Measurements from ENCODE around the gene CDK2AP2.
"Not testable (repeated sequence)": the region's sequence is repeated elsewhere in the genome, so short reads cannot be mapped to it uniquely, and the experiment has no call there.

CDK2AP2 gene, protein sequence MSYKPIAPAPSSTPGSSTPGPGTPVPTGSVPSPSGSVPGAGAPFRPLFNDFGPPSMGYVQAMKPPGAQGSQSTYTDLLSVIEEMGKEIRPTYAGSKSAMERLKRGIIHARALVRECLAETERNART

DNA sequence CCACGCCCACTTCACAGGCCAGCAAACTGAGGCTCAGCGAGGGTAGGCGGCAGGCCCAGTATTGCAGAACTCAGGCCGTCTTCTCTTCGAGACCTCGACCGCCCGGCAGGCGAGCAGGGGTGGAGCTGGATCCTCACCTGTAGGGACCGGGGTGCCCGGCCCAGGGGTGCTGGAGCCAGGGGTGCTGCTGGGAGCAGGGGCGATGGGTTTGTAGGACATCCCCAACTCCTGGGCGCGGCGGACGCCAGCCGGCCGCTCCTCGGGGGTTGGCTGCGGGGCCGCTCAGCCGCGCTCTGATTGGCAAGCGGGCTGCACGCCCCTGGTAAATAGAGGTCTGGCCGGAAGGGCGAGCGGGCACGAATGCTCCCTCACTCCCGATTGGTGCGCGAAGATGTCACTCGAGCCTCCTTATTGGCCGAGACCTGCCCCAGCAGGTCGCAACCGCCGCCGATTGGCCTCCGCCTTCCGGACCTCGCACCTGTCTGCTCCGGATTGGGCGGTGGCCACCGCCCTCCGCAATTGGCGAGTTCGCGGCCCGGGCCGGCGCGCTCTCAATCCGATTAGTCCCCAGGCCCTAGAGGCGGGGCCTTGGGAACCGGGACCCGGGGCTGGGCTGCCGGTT lies at the start of gene CDK2AP2:
Gene CDK2AP2, minus strand, starts transcription at position 299 of the 622 bp plus-strand sequence. Its CDS starts 80 bp downstream, at position 219.
- peak; percentile 99 to 100 for DNase-seq

DNA sequence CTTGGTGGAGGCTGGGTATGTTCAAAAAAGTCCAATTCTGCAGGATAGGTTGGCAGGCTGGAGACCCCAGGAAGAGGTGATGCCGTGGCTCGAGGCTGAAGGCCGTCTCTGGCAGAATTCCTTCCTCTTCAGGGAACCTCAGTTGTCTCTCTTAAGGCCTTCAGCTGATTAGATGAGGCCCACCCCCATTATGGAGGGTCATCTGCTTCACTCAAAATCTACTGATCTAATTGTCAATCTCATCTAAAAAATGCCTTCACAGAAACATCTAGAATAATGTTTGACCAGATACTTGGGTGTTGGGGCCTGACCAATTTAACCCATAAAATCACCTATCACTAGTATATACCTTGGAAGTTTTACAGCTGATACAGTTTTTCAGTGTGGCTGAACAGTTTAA lies 48.3 kb upstream of the CDK2AP2 start:
- DNase-seq = no peak

DNA sequence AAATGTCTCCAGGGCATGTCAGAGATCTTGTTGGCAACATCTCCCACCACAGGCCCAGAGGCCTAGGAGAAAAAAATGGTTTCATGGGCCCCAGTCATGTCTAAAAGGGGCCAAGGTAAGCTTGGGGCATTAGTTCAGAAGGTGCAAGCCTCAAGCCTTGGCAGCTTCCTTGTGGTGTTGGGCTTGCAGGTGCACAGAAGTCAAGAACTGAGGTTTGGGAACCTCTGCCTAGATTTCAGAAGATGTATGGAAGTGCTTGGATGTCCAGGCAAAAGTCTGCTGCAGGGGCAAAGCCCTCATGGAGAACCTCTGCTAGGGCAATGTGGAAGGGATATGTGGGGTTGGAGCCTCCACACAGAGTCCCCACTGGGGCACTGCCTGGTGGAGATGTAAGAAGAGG lies 43.7 kb upstream of the CDK2AP2 start:
- not testable (repeated sequence) for DNase-seq

DNA sequence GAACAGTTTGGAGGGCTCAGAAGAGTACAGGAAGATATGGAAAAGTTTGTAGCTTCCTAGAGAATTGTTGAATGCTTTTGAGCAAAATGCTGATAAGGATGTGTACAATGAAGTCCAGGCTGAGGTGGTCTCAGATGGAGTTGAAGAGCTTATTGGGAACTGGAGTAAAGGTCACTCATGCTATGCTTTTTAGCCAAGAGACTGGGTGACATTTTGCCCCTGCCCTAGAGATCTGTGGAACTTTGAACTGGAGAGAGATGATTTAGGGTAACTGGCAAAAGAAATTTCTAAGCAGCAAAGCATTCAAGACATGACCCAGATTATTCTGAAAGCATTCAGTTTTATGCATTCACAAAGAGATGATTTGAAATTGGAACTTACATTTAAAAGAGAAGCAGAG lies 43.2 kb upstream of the CDK2AP2 start:
- DNase-seq = no peak

DNA sequence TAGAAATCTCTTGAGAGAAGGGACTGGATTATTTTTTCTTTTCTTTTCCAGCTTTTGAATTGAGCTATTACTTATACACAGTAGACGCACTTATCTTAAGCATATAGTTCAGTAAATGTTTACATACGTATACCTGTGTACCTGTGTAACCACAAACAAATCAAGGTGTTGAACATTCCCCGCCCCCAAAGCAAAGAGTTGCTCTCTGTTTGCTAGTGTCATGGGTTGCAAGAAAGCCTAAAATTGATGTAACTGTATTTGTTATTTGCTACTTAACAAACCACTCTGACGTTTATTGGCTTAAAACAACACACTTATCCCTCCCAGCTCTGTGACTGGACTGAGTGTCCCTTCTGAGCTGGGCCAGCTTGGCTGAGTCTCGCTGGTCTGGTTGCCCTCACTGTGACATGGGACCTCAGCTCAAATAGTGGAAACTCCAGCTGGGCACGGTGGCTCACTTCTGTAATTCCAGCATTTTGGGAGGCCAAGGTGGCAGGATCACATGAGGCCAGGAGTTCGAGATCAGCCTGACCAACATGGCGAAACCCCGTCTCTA lies 40.7 kb upstream of the CDK2AP2 start:
- peak in 1 of 2 experiments; percentile 34 for DNase-seq

DNA sequence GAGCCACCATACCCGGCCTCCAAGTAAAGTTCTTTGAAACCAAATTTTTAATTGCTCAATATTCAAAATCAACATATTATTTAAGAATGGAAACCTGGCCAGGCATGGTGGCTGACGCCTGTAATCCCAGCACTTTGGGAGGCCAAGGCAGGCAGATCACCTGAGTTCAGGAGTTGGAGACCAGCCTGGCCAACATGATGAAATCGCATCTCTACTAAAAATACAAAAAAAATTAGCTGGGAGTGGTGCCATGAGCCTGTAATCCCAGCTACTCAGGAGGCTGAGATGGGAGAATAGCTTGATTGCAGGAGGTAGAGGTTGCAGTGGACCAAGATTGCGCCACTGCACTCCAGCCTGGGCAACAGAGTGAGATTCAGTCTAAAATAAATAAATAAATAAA lies 40.1 kb upstream of the CDK2AP2 start:
- DNase-seq = not testable (repeated sequence)

DNA sequence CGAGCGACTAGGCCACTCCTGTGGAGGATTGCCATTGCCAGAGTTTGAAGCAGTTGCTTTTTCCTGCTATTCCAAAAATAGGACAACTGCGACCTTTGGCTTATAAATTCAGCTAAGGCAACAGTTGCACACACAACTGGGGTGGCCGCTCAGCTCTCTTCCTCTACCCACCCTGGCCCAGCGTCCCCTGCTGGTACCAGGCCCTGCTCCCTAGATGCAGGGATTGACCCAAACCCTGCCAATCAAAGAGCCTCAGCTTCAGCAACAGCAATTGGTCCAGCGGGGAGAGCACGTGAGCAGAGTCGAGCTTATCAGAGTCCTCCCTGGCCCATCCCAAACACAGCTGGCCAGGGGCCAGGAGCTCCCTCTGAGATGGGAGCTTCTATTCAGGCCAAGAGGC lies 37.3 kb upstream of the CDK2AP2 start:
- DNase-seq = no peak

DNA sequence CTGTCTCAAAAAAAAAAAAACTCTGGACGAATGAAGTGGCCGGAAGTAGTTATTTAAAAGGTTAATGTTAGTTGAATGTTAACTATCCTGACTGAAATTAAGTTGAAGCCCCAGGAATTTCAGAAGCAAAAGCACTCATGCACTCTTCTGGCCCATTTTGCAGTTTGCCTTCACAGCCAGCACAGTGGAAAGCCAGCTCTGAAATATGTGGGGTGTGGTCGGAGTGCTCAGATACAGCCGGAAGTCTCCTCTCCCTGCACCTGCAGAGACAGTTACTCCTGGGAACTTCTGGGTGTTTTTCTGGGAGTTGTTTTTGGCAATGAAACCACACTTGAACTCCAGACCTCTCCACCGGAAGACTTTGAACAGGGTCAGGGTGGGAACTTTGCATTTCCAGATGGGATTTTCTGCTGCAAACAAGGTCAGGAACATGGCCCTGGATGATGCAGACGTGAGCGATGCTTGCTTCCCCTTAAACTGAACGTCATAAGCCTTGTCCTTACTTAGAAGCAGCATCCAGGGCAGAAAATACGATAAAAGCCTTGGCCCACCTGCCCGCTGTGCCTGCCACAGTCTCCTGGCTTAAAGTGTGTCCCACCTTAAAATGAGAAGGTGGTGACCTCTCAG lies 36.8 kb upstream of the CDK2AP2 start:
- no peak for DNase-seq

DNA sequence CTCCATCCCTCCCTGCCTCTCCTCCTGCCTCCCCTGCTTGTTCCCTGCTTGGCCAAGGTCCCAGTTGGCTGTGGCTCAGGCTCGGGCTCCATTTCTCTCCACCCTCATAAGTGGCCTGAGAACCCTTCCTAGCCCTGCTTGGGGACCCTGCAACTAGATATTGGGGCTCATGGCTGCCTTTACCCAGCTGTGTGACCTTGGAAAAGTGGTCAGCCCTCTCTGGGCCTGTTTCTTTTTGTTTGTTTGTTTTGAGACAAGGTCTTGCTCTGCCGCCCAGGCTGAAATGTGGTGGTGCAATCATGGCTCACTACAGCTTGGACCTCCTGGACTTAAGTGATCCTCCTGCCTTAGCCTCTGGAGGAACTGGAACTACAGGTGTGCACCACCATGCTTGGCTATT lies 35.6 kb upstream of the CDK2AP2 start:
- DNase-seq = no peak

DNA sequence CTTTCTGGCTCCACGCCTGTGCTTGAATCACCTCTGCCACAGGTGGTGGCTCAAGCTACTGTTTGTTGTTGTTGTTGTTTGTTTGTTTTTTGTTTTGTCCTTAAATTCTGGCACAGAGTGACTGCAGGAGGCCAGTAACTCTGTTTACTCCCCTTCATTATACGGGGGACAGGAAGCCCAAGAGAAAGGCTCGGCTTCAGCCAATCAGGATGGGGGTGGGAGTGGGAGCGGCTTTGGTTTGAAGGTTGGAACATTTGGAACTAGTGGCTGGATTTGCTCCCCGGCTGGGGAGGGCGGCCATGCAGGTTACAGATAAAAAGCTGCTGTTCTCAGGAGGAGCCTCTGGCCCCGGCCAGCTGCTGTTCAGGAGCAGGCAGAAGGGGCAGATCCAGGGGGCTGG lies 35.0 kb upstream of the CDK2AP2 start:
- DNase-seq = no peak

DNA sequence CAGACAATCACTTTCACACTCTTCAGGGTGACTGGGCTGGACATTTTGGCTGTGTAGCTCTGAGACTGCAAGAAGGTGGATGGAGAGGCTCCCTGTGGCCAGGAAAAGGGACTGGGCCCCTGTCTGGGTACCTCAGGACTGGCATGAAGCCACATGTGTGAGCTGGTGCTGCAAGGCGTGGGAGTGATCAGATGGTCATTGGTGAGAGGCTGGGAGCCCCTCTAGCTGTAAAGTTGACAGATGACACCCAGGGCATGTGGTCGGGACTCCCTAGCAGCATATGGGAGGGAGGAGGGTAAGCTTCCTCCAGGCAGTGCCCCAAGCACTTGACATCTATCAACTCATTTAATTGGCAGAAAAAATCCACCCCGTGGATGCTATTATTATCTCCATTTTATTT lies 34.2 kb upstream of the CDK2AP2 start:
- DNase-seq = no peak

DNA sequence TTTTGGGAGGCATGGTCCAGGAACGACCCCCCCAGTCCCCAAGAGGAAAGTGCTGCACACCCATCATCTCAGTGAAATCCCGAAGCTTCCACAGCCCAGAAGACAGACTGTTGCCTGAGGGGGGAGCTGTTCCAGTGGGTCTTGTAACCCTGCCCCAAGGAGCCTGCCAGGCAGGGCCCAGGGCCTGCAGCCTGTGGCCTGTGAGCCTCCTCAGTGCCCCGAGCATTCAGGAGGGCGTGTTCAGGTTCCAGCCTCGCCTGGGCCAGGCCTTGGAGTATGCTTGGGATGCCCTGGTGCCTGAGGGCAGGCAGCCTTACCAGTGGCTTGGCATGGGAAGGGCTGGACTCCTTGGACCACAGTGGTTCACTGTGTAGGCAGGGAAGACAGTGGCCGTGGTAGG lies 33.2 kb upstream of the CDK2AP2 start:
- no peak for DNase-seq

DNA sequence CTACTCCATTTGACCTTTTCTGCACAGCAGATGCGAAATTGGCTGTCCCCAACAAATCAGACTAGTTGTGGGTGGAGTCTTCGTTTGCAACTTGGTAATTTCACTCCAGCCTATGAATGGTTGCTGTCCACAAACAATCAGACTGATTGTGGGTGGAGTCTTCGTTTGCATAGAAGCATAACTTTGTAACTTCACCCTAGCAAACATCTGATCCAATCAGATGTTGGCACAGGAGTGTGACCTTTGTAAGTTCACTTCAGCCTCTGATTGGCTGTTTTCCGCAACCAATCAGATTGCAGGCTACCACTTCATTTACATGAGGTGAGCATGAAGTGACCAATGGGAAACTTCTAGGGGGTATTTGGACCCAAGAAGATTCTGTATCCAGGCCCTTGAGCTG lies 31.6 kb upstream of the CDK2AP2 start:
- peak in 1 of 2 experiments; percentile 17 for DNase-seq

DNA sequence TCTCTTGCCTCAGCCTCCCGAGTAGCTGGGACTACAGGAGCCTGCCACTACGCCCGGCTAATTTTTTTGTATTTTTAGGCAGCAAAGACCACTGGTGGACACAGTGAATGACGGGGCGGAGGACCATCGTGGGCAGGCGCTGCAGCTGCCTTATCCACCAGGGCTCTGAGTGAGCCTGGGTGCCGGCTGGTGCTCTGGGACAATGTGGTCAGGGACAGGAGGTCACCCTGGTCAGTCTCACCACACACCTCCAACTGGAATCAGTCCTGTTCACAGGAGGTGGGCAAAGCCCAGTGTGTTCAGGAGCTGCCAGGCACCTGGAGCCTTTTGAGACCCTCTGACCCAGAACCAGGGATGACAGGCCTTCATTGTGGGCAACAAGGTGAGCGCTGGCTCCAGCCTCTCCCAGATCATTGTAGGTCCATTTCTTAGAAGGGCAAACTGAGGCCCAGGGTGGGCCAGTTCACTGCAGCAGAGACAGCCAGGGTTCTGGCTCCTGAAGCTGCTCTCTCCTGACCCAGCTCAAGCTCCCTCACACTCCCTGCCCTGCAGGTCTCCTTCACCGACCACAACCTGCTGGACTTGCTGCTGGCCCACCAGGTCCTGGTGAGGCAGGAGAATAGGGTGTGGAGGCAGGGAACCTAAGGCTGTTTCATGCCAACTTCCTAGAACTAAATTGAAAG lies 31.0 kb upstream of the CDK2AP2 start:
- DNase-seq = no peak

DNA sequence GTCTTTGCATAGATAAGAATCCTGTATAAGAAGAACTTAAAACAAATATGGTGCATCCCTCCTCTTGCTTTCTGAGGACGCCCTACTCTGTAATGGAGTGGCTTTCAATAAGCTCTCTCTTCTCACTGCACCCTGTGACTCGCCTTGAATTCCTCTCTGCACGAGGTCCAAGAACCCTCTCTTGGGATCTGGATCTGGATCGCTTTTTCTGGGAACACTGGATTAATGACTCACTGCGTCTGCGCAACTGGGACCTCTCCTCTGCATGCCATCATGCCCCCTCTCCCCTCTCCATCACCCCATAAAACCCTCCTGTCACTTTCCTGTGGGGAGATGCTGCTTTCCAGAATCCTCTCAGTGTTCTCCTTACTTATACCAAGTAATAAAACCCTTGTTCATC lies 30.3 kb upstream of the CDK2AP2 start:
- DNase-seq = no peak

DNA sequence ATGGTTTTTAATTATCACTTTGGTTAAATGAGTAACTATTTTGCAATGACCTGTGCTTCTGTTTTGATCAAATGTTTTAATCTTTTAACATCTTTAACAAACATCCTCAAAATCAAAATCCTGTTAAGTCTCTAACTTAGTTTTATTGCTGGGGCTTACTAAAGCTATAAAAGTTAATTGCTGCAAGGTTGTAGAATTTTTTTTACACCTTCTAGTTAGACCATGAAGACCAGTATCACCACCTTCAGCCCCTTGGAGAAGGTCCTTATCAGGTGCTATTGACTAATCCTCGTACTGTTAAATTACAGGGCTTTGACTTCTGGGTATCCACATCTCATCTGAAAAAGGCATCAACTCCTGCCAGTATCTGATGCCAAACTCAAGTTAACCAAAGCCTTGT lies 27.6 kb upstream of the CDK2AP2 start:
- DNase-seq = no peak

DNA sequence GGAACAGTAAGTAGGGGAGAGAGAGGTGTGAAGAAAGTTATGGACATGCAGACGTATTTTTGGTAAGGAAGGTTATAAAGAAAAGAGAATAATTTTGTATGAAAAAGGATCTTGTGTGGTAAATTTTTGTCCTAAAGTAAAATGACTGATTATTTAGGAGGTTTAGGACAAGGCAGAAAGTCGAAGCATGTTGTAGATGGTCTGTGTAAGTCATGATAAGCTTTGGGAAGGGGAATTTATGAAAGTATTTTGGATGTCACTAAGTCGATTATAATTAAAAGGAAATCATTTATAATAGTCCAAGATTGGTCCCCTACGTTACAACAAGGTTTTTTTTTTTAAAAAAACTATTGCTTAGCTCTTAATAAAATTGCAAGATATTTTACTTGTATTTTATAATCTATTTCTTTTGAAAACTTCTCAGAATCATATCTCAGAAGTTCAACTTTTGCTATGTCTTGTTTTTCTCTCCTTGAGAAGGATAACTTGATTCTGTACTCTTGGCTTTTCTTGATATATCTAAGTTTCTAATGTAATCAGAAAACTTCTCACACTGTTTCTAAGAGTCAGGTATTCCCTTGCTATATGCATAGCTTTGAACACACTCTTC lies 26.2 kb upstream of the CDK2AP2 start:
- DNase-seq = no peak

DNA sequence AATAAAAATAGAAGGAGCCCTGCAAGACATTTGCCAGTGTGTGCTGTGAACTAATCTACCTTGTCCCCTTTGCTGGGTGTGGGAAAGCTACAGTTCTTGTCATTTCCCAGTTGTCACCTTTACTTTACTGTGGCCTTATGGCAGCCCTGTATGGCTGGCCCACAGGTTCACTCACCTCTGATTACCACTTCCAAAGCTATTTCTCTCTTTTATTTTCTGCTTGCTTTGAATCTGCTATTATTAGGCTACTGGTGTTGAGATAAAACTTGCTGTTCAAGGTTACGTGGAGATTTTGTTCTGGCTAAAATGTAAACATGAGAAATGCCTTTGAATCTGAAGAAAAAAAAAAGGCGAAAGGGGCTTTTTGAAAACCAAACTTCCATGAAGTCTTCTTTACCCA lies 24.9 kb upstream of the CDK2AP2 start:
- DNase-seq = no peak

DNA sequence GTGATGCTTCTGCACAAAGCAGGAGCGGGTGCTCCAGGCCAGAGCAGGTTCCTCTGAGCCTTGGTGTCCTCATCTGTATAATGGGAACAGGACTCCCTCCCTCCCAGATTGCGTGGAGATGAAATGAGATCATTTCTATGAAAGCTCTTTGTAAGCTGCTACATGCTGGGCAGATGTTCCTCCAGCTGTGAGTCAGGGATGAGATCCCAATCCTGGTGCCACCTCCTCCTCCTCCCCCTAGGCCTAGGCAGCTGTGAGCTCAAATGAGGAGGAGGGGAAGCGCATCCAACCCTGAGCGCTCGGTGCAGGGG lies 22.3 kb upstream of the CDK2AP2 start:
- DNase-seq = no peak

DNA sequence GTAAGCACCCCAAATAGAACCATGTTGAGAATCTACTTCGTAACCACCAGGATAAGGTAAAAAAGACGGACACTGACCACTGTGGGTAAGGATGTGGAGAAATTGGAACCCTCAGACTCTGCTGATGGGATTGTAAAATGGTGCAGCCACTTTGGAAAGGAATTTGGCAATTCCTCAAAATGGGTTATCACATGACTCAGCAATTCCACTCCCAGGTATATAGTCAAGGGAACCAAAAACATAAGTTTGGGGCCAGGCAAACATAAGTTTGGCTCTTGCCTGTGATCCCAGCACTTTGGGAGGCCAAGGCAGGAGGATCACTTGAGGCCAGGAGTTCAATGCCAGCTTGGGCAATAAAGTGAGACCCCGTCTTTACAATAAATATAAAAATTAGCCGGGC lies 20.4 kb upstream of the CDK2AP2 start:
- no peak for DNase-seq

DNA sequence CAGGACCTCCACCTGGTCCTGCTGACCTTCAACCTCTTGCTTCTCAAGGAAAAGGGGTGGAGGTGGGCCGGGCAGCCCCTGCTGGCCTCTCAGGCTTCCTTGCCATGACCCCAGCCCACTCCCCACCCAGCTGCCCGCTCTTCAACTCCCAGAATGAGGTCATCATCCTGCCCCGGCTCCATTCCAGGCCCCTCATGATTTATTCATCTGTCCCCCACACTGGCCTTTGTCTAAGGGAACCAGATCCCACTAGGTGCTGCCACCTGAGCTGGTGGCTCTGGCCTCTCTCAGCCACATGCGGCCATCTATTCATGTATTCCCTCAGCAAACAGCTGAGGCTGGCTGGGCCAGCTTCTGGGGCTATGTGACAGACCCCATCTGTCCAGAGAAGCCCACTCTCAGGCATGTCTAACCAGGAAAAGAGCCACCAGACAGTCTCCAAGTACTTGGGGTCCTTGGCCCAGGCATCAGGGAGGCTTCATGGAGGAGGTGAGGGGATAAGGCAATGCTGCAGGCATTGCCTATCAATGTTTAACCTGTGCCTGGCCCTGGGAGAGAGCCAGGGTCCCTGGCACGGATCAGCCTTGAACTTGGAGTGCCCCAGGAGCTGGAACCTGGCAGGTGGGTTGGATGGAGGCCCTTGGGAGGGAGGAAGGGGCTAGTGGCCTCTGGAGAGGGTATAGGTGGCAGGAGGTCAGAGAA lies 17.5 kb upstream of the CDK2AP2 start:
- no peak for DNase-seq

DNA sequence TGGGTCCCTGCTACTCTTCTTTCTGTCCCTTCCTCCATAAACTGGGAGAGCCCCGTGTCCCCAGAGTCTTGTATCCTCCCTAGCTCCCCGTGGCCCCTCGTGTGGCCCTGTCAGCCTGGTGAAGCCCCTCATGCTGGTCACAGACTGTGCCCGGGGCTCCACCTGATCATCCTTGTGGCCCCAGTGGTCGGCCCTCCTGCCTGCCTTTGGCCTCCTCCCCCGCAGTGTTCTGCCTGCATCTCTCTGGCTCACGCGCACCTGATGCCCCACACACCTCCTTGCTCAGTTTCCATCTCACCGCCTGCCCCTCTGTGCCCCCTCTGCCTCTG lies 16.5 kb upstream of the CDK2AP2 start:
- DNase-seq = no peak

All from NCI-H526 (cell line).